Effector CD8-positive, alpha-beta T cell (primary cell): Measurements from ENCODE around the gene NSL1.
"Not testable (repeated sequence)": the region's sequence is repeated elsewhere in the genome, so short reads cannot be mapped to it uniquely, and the experiment has no call there.

ENCODE experiments used
- DNase-seq: peaks from one replicate; lab custom pipeline; 2025; lab: John Stamatoyannopoulos, UW

Gene NSL1

GRCh38 chr1:212749821-212750535 is 41.6 kb downstream of the NSL1 start:
- no peak for DNase-seq

- DNase-seq = no peak
Observed at GRCh38 chr1:212746546-212746945, 45.0 kb downstream of the NSL1 start.

GRCh38 chr1:212745303-212745702 is 46.3 kb downstream of the NSL1 start:
- DNase-seq = no peak

GRCh38 chr1:212743901-212744475 is 47.6 kb downstream of the NSL1 start:
- DNase-seq = no peak

GRCh38 chr1:212738330-212738729 is 53.2 kb downstream of the NSL1 start:
- DNase-seq = no peak

- no peak for DNase-seq
Observed at GRCh38 chr1:212737559-212737958, 54.0 kb downstream of the NSL1 start.

- DNase-seq = no peak
Observed at GRCh38 chr1:212733109-212733508, 58.5 kb downstream of the NSL1 start.

GRCh38 chr1:212731630-212732029 is 59.9 kb downstream of the NSL1 start:
- no peak for DNase-seq

- DNase-seq = no peak
Observed at GRCh38 chr1:212728606-212729005, 63.0 kb downstream of the NSL1 start.

- no peak for DNase-seq
Observed at GRCh38 chr1:212727386-212728181, 64.0 kb downstream of the NSL1 start.

- not testable (repeated sequence) for DNase-seq
Observed at GRCh38 chr1:212724679-212725078, 66.9 kb downstream of the NSL1 start.

GRCh38 chr1:212722270-212722957 is 69.2 kb downstream of the NSL1 start:
- no peak for DNase-seq

- DNase-seq = no peak
Observed at GRCh38 chr1:212721388-212722247, 70.0 kb downstream of the NSL1 start.

GRCh38 chr1:212719633-212720032 is 71.9 kb downstream of the NSL1 start:
- DNase-seq = no peak

GRCh38 chr1:212718499-212718898 is 73.1 kb downstream of the NSL1 start:
- no peak for DNase-seq

- no peak for DNase-seq
Observed at GRCh38 chr1:212716161-212716560, 75.4 kb downstream of the NSL1 start.

GRCh38 chr1:212713465-212714136 is 78.0 kb downstream of the NSL1 start:
- no peak for DNase-seq

- no peak for DNase-seq
Observed at GRCh38 chr1:212712451-212713303, 78.9 kb downstream of the NSL1 start.

- not testable (repeated sequence) for DNase-seq
Observed at GRCh38 chr1:212711974-212712373, 79.6 kb downstream of the NSL1 start.

- no peak for DNase-seq
Observed at GRCh38 chr1:212710566-212710965, 81.0 kb downstream of the NSL1 start.
